Neural cell (in vitro differentiated cells): ENCODE data around the gene RMC1.

Experiments used
- CTCF ChIP-seq: fragments of 450-650 bp; IDR thresholded peaks from 2 replicates; pipeline ENCODE4 v1.5.1; 2014; ENCODE audit warnings: antibody characterized with exemption, mild to moderate bottlenecking, moderate library complexity; ENCODE audit not compliant: poor library complexity, severe bottlenecking
- POLR2AphosphoS5 ChIP-seq: IDR thresholded peaks from 2 replicates; pipeline ENCODE4 v1.6.1; 2012

- TF ChIP-seq CTCF: no peak
- TF ChIP-seq POLR2AphosphoS5: no peak
Observed at GRCh38 chr18:23495723-23496440, 7.4 kb upstream of the RMC1 start.
